GM18951 (cell line): ENCODE data around the gene FOXO1.

Experiments used
- POLR2A ChIP-seq: IDR thresholded peaks from 4 replicates; pipeline ENCODE4 v1.6.1; 2011; ENCODE audit warnings: mild to moderate bottlenecking; ENCODE audit not compliant: insufficient read length, insufficient read depth; ENCODE audit errors: extremely low read depth
- in situ Hi-C: fragments of 300-500 bp; cut with MboI; formaldehyde crosslinking; loops from one replicate; pipeline ENCODE4 v1.12.0; 2022; ENCODE audit warnings: low sequenced_read_pairs, mixed read lengths, inconsistent platforms; ENCODE audit not compliant: unreplicated experiment

Gene FOXO1

GRCh38 chr13:40640845-40641458 is 25.5 kb downstream of the FOXO1 start:
- in situ Hi-C loops = no loop called here
- TF ChIP-seq POLR2A = no peak

DNA sequence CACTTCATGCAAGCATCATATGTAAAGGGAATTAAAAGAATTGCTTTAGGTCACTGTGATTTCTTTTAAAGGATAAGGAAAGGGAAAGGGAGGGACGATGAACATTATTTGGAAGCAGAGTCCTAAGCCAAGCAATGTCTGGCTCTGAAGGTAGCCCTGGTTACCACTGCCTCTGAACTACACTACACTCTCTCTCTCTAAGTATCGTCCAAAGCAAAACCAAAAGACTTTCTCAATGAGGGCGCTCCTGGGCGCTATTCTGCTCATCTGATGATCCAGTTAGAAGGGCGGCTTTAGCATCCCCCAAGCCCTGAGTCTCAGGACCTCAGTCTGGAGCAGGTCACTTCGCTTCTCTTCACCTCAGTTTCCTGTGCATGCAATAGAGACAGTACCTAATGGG is 26.2 kb downstream of the FOXO1 start:
- TF ChIP-seq POLR2A = no peak
- in situ Hi-C loops = no loop called here

DNA sequence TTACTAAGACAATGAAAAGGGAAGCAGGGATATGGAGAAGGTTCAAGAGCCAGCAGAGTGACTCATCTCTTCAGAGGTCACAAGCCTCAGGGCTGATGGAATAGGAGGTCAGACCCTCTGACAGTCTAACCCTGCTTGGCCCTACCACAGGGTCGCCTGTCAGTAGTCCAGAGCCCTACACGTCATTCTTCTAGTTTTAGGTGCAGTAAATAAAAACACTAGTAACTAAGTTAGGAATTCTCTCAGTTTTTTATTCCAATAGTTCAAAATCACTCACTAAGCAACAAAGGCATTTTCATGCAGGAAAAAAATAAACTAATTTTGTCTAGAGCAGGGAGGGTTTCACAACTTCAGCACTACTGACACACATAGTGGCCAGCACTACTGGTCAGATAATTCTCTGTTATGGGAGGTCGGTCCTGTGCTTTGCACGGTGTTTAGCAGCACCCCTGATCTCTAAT is 27.2 kb downstream of the FOXO1 start:
- in situ Hi-C loops = no loop called here
- no peak for TF ChIP-seq POLR2A

- in situ Hi-C loops = no loop called here
These were observed 28.8 kb downstream of the FOXO1 start for GRCh38 chr13:40637643-40638042.

GRCh38 chr13:40635315-40635995 is 31.0 kb downstream of the FOXO1 start:
- no peak for TF ChIP-seq POLR2A
- in situ Hi-C loops = no loop called here

More at GRCh38 chr13:40637643-40638042, 28.8 kb downstream of the FOXO1 start:
- TF ChIP-seq POLR2A = no peak

- no peak for TF ChIP-seq POLR2A
- in situ Hi-C loops = no loop called here
These were observed 33.5 kb downstream of the FOXO1 start for GRCh38 chr13:40632915-40633314.

DNA sequence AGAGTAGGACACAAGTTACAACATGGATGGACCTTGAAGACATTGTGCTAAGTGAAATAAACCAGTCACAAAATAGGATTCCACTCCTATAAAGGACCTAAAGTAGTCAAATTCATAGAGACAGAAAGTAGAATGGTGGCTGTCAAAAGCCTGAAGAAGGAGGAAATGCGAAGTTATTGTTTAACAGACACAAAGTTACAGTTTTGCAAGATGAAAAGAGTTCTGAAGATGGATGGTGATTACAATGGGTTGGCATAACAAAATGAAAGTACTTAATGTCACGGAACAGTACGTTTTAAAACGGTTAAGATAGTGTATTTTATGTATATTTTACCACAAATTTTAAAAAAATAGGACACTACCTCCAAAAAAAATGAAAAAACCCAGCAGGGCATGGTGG is 34.8 kb downstream of the FOXO1 start:
- no peak for TF ChIP-seq POLR2A
- in situ Hi-C loops = no loop called here

- TF ChIP-seq POLR2A = no peak
- in situ Hi-C loops = no loop called here
These were observed 36.6 kb downstream of the FOXO1 start for GRCh38 chr13:40629678-40630384.

GRCh38 chr13:40626977-40627376 is 39.5 kb downstream of the FOXO1 start:
- in situ Hi-C loops = no loop called here
- TF ChIP-seq POLR2A = no peak

- TF ChIP-seq POLR2A = no peak
- in situ Hi-C loops = no loop called here
These were observed 39.9 kb downstream of the FOXO1 start for GRCh38 chr13:40626561-40626960.

- no peak for TF ChIP-seq POLR2A
- in situ Hi-C loops = no loop called here
These were observed 41.5 kb downstream of the FOXO1 start for GRCh38 chr13:40624986-40625385.

DNA sequence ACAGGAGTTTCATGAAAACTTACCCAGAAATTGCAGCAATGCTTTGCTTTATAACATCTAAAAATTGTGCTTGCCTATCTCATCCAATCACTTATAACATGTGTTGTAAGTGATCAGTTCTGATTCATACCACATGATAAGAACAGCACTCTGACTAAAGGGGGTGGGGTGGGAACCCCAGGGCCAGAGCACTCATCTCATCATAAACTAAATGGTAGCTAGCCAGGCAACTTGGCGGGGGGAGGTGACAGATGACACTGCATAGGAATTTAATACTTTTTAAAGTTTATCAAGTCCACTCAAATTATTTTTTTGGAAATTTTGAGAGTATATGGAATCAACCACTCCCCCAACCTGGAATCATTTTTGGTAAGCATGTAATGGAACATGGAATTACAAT is 42.1 kb downstream of the FOXO1 start:
- in situ Hi-C loops = no loop called here

GRCh38 chr13:40622761-40623160 is 43.7 kb downstream of the FOXO1 start:
- in situ Hi-C loops = no loop called here
- TF ChIP-seq POLR2A = no peak

More for the DNA sequence above, 42.1 kb downstream of the FOXO1 start:
- no peak for TF ChIP-seq POLR2A

DNA sequence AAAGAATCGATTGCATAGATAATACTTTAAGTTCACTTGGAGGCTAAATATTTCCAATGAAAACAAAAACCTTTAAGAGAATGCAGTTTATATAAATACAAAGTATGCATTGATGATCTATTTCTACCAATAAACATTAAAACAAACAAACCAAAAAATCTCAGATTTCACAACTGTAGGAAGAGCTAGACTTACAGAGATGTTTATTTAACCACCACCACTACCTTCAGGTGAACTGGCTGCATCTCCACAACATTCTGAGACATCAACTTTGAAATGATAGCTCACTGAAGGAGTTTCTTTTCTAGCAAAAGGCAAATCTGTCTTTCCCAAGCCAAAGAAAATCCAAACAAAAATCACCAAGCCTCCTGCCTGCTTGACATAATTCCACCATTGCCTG is 44.2 kb downstream of the FOXO1 start:
- TF ChIP-seq POLR2A = no peak
- in situ Hi-C loops = no loop called here
